Endothelial cell of umbilical vein (primary cell): ENCODE measurements around the gene ZNRF1. TPM values are rescaled to one million over a fixed set of nuclear protein-coding genes. Genes with fewer than 3 reads are reported as not detected.

Source experiments
- BruUV-seq: library from RNA; stranded (reverse); fragments of 400-500 nt; replicated peaks from 2 replicates; lab custom pipeline; 2021; lab: Mats Ljungman, UMichigan
- CTCF ChIA-PET: fragments of 300-600, 350-600 bp; sonication (Branson Sonifier 250); formaldehyde crosslinking; loops from one replicate; lab custom pipeline; 2021; ENCODE audit warnings: antibody characterized with exemption, inconsistent platforms; lab: Charles Lee
- POLR2A ChIA-PET: fragments of 300-600, 350-600 bp; sonication (Branson Sonifier 250); formaldehyde crosslinking; loops from one replicate; lab custom pipeline; 2021; ENCODE audit warnings: antibody characterized with exemption, inconsistent platforms; lab: Charles Lee
- DNase-seq: peaks from one replicate; pipeline ENCODE4 v3.0.0-alpha.2; 2011; ENCODE audit warnings: low read depth, low spot score
- FAIRE-seq: peaks from 2 replicates; lab custom pipeline; 2011; peaks lifted over from hg19 to GRCh38; lab: Jason Lieb, UNC
- H2AFZ ChIP-seq: 2 replicates; pipeline ENCODE4 v1.6.0; 2012; ENCODE audit warnings: low read depth, low read length, control low read depth, inconsistent platforms
- H3K27ac ChIP-seq: 2 replicates; pipeline ENCODE4 v1.5.1; 2011; ENCODE audit warnings: low read depth, mild to moderate bottlenecking, control low read depth, low read length, moderate library complexity; ENCODE audit not compliant: insufficient read depth
- H3K27me3 ChIP-seq, 2 experiments: 2 replicates each; pipeline versions ENCODE4 v1.6.0 to v1.6.1; 2011; ENCODE audit warnings: low read length in 2 of 2, mixed read lengths in 1 of 2; ENCODE audit not compliant: control insufficient read depth in 2 of 2, insufficient read depth in 2 of 2
- H3K36me3 ChIP-seq, 2 experiments: 2 replicates in 1 of 2; 3 replicates in 1 of 2; pipeline ENCODE4 v1.5.1; 2011; ENCODE audit warnings: low read length in 2 of 2, mild to moderate bottlenecking in 1 of 2, moderate library complexity in 1 of 2; ENCODE audit not compliant: control insufficient read depth in 2 of 2, insufficient read depth in 2 of 2; ENCODE audit errors: extremely low read depth in 1 of 2
- H3K4me1 ChIP-seq: 3 replicates; pipeline ENCODE4 v1.5.1; 2011; ENCODE audit warnings: mild to moderate bottlenecking, low read length; ENCODE audit not compliant: control insufficient read depth, insufficient read depth; ENCODE audit errors: extremely low read depth
- H3K4me2 ChIP-seq: 2 replicates; pipeline ENCODE4 v1.6.1; 2011; ENCODE audit warnings: low read length, control low read depth, mixed read lengths; ENCODE audit not compliant: insufficient read depth
- H3K4me3 ChIP-seq, 3 experiments: fragments of 200-600 bp in 1 of 3; sonication (generic), shearing (Covaris generic) in 1 of 3; replicated peaks in 1 of 3; 2 replicates each; pipeline ENCODE4 v1.5.1; 2011 to 2016; ENCODE audit warnings: control low read depth in 3 of 3, low read length in 3 of 3, mild to moderate bottlenecking in 2 of 3, inconsistent platforms in 1 of 3, low read depth in 1 of 3, moderate library complexity in 1 of 3; ENCODE audit not compliant: insufficient read depth in 1 of 3
- H3K79me2 ChIP-seq: 2 replicates; pipeline ENCODE4 v1.6.0; 2012; ENCODE audit warnings: low read length, inconsistent platforms; ENCODE audit not compliant: control insufficient read depth, insufficient read depth
- H3K9ac ChIP-seq: replicated peaks from 2 replicates; pipeline ENCODE3; 2011; ENCODE audit warnings: low read length, control low read depth; ENCODE audit not compliant: insufficient read depth; ENCODE audit errors: extremely low read depth
- H3K9me1 ChIP-seq: replicated peaks from 3 replicates; pipeline ENCODE4 v1.6.0; 2011; ENCODE audit warnings: mild to moderate bottlenecking, low read length; ENCODE audit not compliant: control insufficient read depth, insufficient read depth; ENCODE audit errors: extremely low read depth
- H3K9me3 ChIP-seq: replicated peaks from 2 replicates; pipeline ENCODE4 v1.5.1; 2012; ENCODE audit warnings: low read length, inconsistent platforms; ENCODE audit not compliant: control insufficient read depth, insufficient read depth
- H4K20me1 ChIP-seq: replicated peaks from 2 replicates; pipeline ENCODE3; 2011; ENCODE audit warnings: mild to moderate bottlenecking, low read length; ENCODE audit not compliant: control insufficient read depth, insufficient read depth; ENCODE audit errors: extremely low read depth
- GATA2 ChIP-seq: IDR thresholded peaks from 2 replicates; pipeline ENCODE4 v1.7.0; 2011; ENCODE audit warnings: low read depth, mild to moderate bottlenecking, moderate library complexity, mixed read lengths, low read length; ENCODE audit not compliant: insufficient read length, insufficient read depth
- JUN ChIP-seq: IDR thresholded peaks from 2 replicates; pipeline ENCODE4 v1.6.1; 2011; ENCODE audit warnings: borderline replicate concordance, low read depth; ENCODE audit not compliant: insufficient read length, insufficient read depth
- MYC ChIP-seq: IDR thresholded peaks from one replicate; pipeline ENCODE4 v1.6.1; 2011; ENCODE audit warnings: mild to moderate bottlenecking, low read depth, low read length
- dilution Hi-C: fragments of 300-500 bp; cut with MboI; formaldehyde crosslinking; loops from one replicate; pipeline ENCODE4 v1.15.0; 2019; ENCODE audit warnings: low sequenced_read_pairs; ENCODE audit not compliant: extremely low pct_ligation_motif_present
- intact Hi-C: fragments of 100-400 bp; cut with micrococcal nuclease; formaldehyde crosslinking; loops from one replicate; pipeline ENCODE4 v1.10.0; 2022
- polyA plus RNA-seq, 4 experiments: library from polyadenylated mRNA; depleted of rRNA in 3 of 4; stranded (reverse) in 3 of 4; unstranded in 1 of 4; fragments of >200 nt; gene quantifications; 2 replicates each; pipeline versions ENCODE4 v1.2.1 to v1.2.3, GENCODE V29; 2011 to 2012; ENCODE audit warnings: missing spikeins in 1 of 4
- total RNA-seq: library from RNA; stranded (reverse); gene quantifications from 2 replicates; pipeline ENCODE4 v1.2.3, GENCODE V29; 2021

The ZNRF1 gene
- total and polyA plus RNA-seq, 2 donors (not counting 3 experiments of a cell fraction or from before 2014, with no cell fraction given) = 23.7 to 34.9 TPM

DNA sequence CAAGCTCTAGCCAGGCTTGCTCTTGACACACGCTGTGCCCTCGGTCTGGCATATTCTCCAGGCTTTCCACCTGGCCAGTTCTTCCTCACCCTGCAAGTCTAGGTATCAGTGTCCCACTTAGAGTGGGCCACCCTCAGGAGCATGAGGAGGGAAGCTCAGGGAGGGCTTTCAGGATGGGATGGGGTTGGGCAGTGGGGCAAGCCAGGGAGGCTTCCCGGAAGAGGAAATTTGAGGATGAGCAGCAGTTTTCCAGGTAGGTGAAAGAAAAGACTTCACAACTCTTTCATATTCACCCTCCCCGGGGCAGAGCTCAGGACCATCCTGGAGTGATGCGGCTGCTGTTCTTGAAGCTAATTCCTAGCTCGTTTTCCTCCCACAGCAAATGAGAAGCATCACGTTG is 132.3 kb downstream of the ZNRF1 start:
- H3K36me3 ChIP-seq = no peaks in the 10 kb centered on the region
- TF ChIP-seq JUN (no peak), GATA2 (no peak)
- intact Hi-C loops (no loop called here), dilution Hi-C loops (no loop called here)
- no peaks in the 10 kb centered on the region for H3K79me2 ChIP-seq
- FAIRE-seq = no peak
- peaks cover 0 to 2% of the 10 kb centered on the region in 2 experiments for H3K27me3 ChIP-seq
- H4K20me1 ChIP-seq = no peaks in the 10 kb centered on the region
- no peak overlapping the region for H3K4me2 ChIP-seq
- H2AFZ ChIP-seq = no peak overlapping the region
- no peaks in the 10 kb centered on the region for H3K9me3 ChIP-seq
- POLR2A ChIA-PET = no interaction called here
- no peak for DNase-seq
- CTCF ChIA-PET = interaction anchor here (1.0 to 1.7 kb wide), 2 partner anchors 58 to 133 kb away, joined by 3 to 8 read pairs; partner anchors contain the start of gene ZNRF1
- H3K27ac ChIP-seq = no peak overlapping the region
- no peaks in the 10 kb centered on the region for H3K4me1 ChIP-seq
- no peaks in the 10 kb centered on the region for H3K9me1 ChIP-seq
- no peak overlapping the region for H3K9ac ChIP-seq
- H3K4me3 ChIP-seq = no peak overlapping the region
- no TSS peak for BruUV-seq

DNA sequence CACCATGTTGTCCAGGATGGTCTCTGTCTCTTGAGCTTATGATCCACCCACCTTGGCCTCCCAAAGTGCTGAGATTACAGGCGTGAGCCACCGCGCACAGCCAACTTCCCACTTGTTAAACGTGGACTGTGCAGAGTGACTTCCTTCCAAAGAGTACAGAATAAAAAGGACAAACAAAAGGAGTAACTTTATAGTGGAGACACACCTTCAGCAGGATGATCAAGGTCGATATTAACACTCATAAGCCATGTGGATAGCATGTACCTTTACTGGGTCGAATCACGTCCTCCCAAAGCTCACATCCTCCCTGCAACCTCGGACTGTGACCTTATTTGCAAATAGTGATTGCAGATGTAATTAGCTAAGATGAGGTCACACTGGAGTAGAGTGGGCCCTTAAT is 139.4 kb downstream of the ZNRF1 start:
- no peaks in the 10 kb centered on the region for H3K36me3 ChIP-seq
- H3K9ac ChIP-seq = no peak overlapping the region
- no peaks in the 10 kb centered on the region for H3K4me1 ChIP-seq
- H3K79me2 ChIP-seq = no peaks in the 10 kb centered on the region
- no peak overlapping the region for H3K4me3 ChIP-seq
- FAIRE-seq = no peak
- ChIA-PET POLR2A (no interaction called here), CTCF (interaction anchor here (0.9 kb wide), 1 partner anchor 140 kb away, joined by 4 read pairs; the partner anchor contains the start of gene ZNRF1)
- no peaks in the 10 kb centered on the region for H3K9me3 ChIP-seq
- H4K20me1 ChIP-seq = no peaks in the 10 kb centered on the region
- intact Hi-C loops (no loop called here), dilution Hi-C loops (no loop called here)
- H3K27me3 ChIP-seq = no peaks in the 10 kb centered on the region
- BruUV-seq = no TSS peak
- no peaks in the 10 kb centered on the region for H3K9me1 ChIP-seq
- DNase-seq = no peak
- H3K4me2 ChIP-seq = no peak overlapping the region
- H3K27ac ChIP-seq = no peak overlapping the region
- no peak for TF ChIP-seq MYC
- TF ChIP-seq JUN = no peak
- no peak overlapping the region for H2AFZ ChIP-seq
